IPS DF 19.7 (cell line): ENCODE measurements around the gene ATF7IP.
"Not testable (repeated sequence)": the region's sequence is repeated elsewhere in the genome, so short reads cannot be mapped to it uniquely, and the experiment has no call there.

Experiments
- DNase-seq: peaks from one replicate; pipeline ENCODE4 v3.0.0-alpha.2; 2013; ENCODE audit warnings: low read depth, low spot score

The ATF7IP gene

GRCh38 chr12:14365294-14366208 is at the start of gene ATF7IP:
ATF7IP (plus strand) TSS chr12:14365682; CDS start chr12:14423916, 58,234 bp downstream.
- peak; percentile 89 for DNase-seq

- no peak for DNase-seq
These were observed 47.9 kb upstream of the ATF7IP start for GRCh38 chr12:14317362-14318146.

DNA sequence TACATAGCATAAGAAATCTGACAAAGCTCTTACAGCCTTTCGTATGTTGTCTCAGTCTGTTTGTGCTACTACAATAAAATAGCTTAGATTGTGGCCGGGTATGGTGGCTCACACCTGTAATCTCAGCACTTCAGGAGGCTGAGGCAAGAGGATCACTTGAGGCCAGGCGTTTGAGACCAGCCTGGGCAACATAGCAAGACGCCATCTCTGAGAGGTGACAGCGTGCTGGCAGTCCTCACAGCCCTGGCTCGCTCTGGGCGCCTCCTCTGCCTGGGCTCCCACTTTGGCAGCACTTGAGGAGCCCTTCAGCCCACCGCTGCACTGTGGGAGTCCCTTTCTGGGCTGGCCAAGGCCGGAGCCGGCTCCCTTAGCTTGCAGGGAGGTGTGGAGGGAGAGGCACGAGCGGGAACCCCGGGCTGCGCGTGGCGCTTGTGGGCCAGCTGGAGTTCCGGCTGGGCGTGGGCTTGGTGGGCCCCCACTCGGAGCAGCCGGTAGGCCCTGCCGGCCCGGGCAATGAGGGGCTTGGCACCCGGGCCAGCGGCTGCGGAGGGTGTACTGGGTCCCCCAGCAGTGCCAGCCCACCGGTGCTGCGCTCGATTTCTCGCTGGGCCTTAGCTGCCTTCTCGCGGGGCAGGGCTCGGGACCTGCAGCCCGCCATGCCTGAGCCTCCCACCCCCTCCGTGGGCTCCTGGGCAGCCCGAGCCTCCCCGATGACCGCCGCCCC is 45.6 kb upstream of the ATF7IP start:
- not testable (repeated sequence) for DNase-seq

- DNase-seq, result no peak
These were observed 43.1 kb upstream of the ATF7IP start for GRCh38 chr12:14322403-14322802.

GRCh38 chr12:14325716-14326343 is 39.7 kb upstream of the ATF7IP start:
- no peak for DNase-seq

DNA sequence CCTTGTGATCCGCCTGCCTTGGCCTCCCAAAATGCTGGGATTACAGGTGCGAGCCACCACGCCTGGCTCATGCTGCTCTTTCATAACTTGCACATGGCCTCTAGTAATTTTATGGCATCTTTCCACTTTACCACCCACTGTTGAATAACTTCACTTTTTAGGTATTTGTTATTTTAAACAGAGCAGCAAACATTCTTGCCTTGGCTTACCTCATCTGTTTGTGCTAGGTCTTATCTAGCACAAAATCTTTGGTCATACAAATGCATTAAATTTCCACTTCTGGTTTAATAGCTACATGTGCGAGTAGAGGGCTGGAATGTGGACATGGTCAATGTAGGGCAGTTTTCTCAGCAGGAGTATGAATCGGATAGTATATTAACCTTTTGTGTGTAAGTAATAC is 38.8 kb upstream of the ATF7IP start:
- no peak for DNase-seq

GRCh38 chr12:14327711-14328110 is 37.8 kb upstream of the ATF7IP start:
- no peak for DNase-seq

DNA sequence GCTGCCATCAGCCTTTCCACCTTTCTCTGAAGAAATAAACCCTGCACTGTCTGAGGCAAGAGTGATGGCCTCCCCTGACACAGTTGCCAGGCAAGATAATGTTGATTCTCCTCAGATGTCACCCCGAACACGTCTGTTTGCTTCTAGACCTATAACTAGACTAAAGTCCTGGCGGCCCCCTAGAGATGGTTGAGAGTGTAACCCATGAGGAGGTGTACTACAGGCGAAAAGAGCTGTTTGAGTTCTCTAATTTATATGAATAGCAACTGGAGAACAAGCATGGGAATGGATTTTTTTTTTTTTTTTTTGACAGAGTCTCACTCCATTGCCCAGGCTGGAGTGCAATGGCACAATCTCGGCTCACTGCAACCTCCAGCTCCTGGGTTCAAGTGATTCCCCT is 33.0 kb upstream of the ATF7IP start:
- DNase-seq, result no peak

GRCh38 chr12:14340371-14340770 is 25.1 kb upstream of the ATF7IP start:
- no peak for DNase-seq

- DNase-seq, result not testable (repeated sequence)
These were observed 14.0 kb upstream of the ATF7IP start for GRCh38 chr12:14351524-14351923.

DNA sequence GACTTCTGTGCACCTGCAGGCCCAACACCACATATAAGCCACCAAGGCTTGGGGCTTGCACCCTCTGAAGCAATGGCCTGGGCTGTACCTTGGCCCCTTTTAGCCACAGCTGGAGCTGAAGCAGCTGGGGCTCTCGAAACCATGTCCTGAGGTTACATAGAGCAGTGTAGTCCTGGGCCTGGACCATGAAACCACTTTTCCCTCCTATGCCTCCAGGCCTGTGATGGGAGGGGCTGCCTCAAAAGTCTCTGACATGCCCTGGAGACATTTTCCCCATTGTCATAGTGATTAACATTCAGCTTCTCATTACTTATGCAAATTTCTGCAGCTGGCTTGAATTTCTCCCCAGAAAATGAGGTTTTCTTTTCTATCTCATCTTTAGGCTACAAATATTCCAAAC is 13.4 kb upstream of the ATF7IP start:
- not testable (repeated sequence) for DNase-seq

- DNase-seq, result not testable (repeated sequence)
These were observed 10.8 kb upstream of the ATF7IP start for GRCh38 chr12:14354665-14355064.

GRCh38 chr12:14356147-14356546 is 9.3 kb upstream of the ATF7IP start:
- no peak for DNase-seq

- DNase-seq, result no peak
These were observed 8.0 kb upstream of the ATF7IP start for GRCh38 chr12:14357486-14357885.

- DNase-seq, result no peak
These were observed 3.1 kb upstream of the ATF7IP start for GRCh38 chr12:14362352-14362751.

DNA sequence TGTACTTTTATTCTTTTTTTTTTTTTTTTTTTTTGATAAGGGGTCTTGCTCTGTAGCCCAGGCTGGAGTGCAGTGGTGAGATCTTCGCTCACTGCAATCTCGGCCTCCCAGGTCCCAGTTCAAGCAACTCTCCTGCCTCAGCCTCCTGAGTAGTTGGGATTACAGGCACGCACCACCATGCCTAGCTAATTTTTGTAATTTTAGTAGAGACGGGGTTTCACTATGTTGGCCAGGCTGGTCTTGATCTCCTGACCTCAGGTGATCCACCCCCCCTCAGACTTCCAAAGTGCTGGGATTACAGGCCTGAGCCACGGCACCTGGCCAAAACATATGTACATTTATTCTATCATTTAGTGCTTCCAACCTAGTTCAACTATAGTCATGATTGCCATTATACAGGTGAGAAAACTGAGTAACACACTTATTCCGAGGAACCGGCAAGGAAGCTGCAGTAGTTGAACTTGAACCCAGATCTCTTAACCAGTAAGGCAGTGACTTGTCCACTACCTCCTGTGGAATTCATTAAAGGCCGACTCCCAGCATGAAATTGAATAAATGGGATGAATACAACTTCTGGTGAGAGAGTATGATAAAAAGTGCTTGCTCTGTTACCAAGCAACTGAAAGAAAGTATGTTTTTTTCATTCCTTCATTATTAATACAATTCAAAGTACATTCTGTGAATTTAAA is 755 bp upstream of the ATF7IP start:
- DNase-seq, result no peak

- no peak for DNase-seq
These were observed 942 bp downstream of the ATF7IP start for GRCh38 chr12:14366209-14367039.

- DNase-seq, result no peak
These were observed 1.7 kb downstream of the ATF7IP start for GRCh38 chr12:14367040-14367661.

DNA sequence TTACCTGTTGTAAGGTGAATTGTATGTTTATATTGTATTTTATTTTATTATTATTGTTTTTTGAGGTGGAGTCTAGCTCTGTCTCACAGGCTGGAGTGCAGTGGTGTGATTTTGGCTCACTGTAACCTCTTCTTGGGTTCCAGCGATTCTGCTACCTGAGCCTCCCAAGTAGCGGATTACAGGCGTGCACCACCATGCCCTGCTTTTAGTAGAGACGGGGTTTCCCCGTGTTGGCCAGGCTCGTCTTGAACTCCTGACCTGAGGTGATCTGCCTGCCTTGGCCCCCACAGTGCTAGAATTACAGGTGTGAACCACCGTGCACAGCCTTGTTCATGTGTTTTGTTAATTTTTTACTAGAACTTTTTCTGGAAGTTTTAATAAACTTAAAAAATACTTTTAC is 3.8 kb downstream of the ATF7IP start:
- DNase-seq, result no peak

GRCh38 chr12:14373217-14373616 is 7.7 kb downstream of the ATF7IP start:
- DNase-seq, result no peak
